ENCODE data around the gene UTS2B.

Gene UTS2B

GRCh38 chr3:191329654-191330529 is at the start of gene UTS2B:
Gene UTS2B (minus strand): TSS chr3:191330526. CDS start chr3:191282189, 48,337 bp downstream.
- peak; percentile 44 for DNase-seq

GRCh38 chr3:191380001-191380400 is 49.7 kb upstream of the UTS2B start:
- no peak for DNase-seq

- DNase-seq, result no peak
Measured at GRCh38 chr3:191379446-191379845, 49.1 kb upstream of the UTS2B start.

GRCh38 chr3:191378142-191378812 is 48.0 kb upstream of the UTS2B start:
- DNase-seq, result no peak

- no peak for DNase-seq
Measured at GRCh38 chr3:191376516-191377141, 46.3 kb upstream of the UTS2B start.

- no peak for DNase-seq
Measured at GRCh38 chr3:191373327-191373726, 43.0 kb upstream of the UTS2B start.

- no peak for DNase-seq
Measured at GRCh38 chr3:191372122-191372521, 41.8 kb upstream of the UTS2B start.

GRCh38 chr3:191369616-191370010 is 39.3 kb upstream of the UTS2B start:
- DNase-seq, result no peak

GRCh38 chr3:191368755-191369615 is 38.7 kb upstream of the UTS2B start:
- no peak for DNase-seq

GRCh38 chr3:191366675-191367074 is 36.3 kb upstream of the UTS2B start:
- no peak for DNase-seq

- DNase-seq, result no peak
Measured at GRCh38 chr3:191363221-191363620, 32.9 kb upstream of the UTS2B start.

GRCh38 chr3:191362524-191363090 is 32.3 kb upstream of the UTS2B start:
- DNase-seq, result no peak

- DNase-seq, result no peak
Measured at GRCh38 chr3:191362037-191362436, 31.7 kb upstream of the UTS2B start.

GRCh38 chr3:191361456-191361855 is 31.1 kb upstream of the UTS2B start:
- no peak for DNase-seq

- DNase-seq, result no peak
Measured at GRCh38 chr3:191360620-191361019, 30.3 kb upstream of the UTS2B start.

GRCh38 chr3:191358929-191359328 is 28.6 kb upstream of the UTS2B start:
- no peak for DNase-seq

GRCh38 chr3:191357909-191358308 is 27.6 kb upstream of the UTS2B start:
- DNase-seq, result no peak

- no peak for DNase-seq
Measured at GRCh38 chr3:191356631-191357439, 26.5 kb upstream of the UTS2B start.

GRCh38 chr3:191355406-191355805 is 25.1 kb upstream of the UTS2B start:
- no peak for DNase-seq

GRCh38 chr3:191353022-191353777 is 22.9 kb upstream of the UTS2B start:
- no peak for DNase-seq

GRCh38 chr3:191352014-191352413 is 21.7 kb upstream of the UTS2B start:
- no peak for DNase-seq
